ENCODE results near the gene TNKS2. TPM values are rescaled to one million over a fixed set of nuclear protein-coding genes. Genes with fewer than 3 reads are reported as not detected.

The TNKS2 gene
- polyA plus RNA-seq, 3 donors, result 20.7 to 25.4 (median 20.9) TPM

DNA sequence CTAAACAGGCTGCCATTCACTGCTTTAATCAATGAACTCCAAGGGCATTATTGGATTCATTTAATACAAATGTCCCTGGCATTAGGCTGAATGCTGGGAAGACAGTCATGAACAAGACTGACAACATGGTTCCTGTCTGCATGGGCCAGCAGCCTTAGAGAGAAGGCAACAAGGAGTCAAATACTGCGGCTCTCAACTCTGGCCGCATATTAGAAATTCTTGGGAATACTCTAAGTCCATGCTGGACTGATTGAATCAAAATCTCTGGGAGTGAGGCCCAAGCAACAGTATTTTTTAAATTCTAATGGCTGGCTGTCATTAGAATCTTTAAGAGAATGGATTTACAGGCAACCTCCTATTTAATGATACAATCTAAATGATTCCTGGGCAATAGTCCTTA lies 76.9 kb downstream of the TNKS2 start:
- Histone ChIP-seq H2AFZ (ENCODE audit: insufficient read depth, low read depth, low read length, poor library complexity, severe bottlenecking) (no peak overlapping the region), H3K9ac (ENCODE audit: insufficient read depth, low read length, poor library complexity, severe bottlenecking) (no peak overlapping the region), H4K20me1 (ENCODE audit: insufficient read depth, low read length) (no peaks in the 10 kb centered on the region), H3K36me3 (replicated peaks in 1 of 2; ENCODE audit: control insufficient read depth in 1 of 2, insufficient read depth in 2 of 2, low read length in 2 of 2) (no peaks in the 10 kb centered on the region), H3K4me2 (replicated peaks; ENCODE audit: extremely low read depth, low read length, poor library complexity, severe bottlenecking) (no peak overlapping the region), H3K4me1 (ENCODE audit: control insufficient read depth in 1 of 2, insufficient read depth in 2 of 2, low read length in 2 of 2) (no peaks in the 10 kb centered on the region), H3K27ac (ENCODE audit: low read depth in 1 of 2, low read length in 2 of 2) (no peak overlapping the region), H3K4me3 (replicated peaks in 1 of 3; ENCODE audit: low read depth in 2 of 3, low read length in 3 of 3) (no peak overlapping the region), H3K9me3 (replicated peaks in 1 of 2; ENCODE audit: control insufficient read depth in 1 of 2, insufficient read depth in 1 of 2, low read length in 2 of 2) (no peaks in the 10 kb centered on the region), H3K27me3 (ENCODE audit: control insufficient read depth in 2 of 2, insufficient read depth in 2 of 2, low read length in 2 of 2) (no peaks in the 10 kb centered on the region), H3K79me2 (ENCODE audit: insufficient read depth, low read length) (no peaks in the 10 kb centered on the region)
- Mint-ChIP-seq H3K27ac (no peak overlapping the region), H3K4me1 (no peaks in the 10 kb centered on the region), H3K9me3 (peaks cover 0 to 2% (median 0%) of the 10 kb centered on the region in 7 donors), H3K27me3 (ENCODE audit: low read depth in 3 of 3) (no peaks in the 10 kb centered on the region), H3K36me3 (no peaks in the 10 kb centered on the region), H3K4me3 (no peak overlapping the region)
- no peak for TF ChIP-seq CTCF (IDR thresholded peaks at IDR 0.05)
- intact Hi-C loops (cut with micrococcal nuclease), result no loop called here
- no peak for DNase-seq
- WGBS (ENCODE audit: insufficient coverage), result 100% methylated on average over 2 of the region's 2 CpGs

DNA sequence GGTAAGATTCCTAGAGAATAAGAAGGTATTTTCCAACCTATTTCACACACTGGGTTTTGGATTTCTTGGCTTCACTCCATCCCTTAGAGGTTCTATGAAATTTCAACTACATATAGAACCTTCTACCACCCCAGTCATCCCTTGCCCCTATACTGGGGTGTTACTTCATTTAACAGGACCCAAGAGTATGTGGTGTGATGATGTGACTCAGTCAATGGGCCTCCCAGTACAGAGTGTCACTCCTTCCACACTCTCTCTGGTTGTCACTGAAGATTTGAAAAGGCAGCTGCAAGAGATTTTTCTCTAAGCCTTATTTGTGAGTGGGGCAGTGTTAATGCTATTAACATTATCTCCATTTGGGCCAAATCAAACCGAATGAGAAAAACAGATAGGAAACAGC lies 77.6 kb downstream of the TNKS2 start:
- intact Hi-C loops (cut with micrococcal nuclease), result no loop called here
- Mint-ChIP-seq H3K4me1 (no peaks in the 10 kb centered on the region), H3K36me3 (no peaks in the 10 kb centered on the region), H3K27ac (no peak overlapping the region), H3K9me3 (peaks cover 0 to 2% (median 0%) of the 10 kb centered on the region in 7 donors), H3K4me3 (no peak overlapping the region), H3K27me3 (ENCODE audit: low read depth in 3 of 3) (no peaks in the 10 kb centered on the region)
- no peak overlapping the region for H3K4me3 ChIP-seq (replicated peaks in 1 of 3; ENCODE audit: low read depth in 2 of 3, low read length in 3 of 3)
- H3K4me2 ChIP-seq (replicated peaks; ENCODE audit: extremely low read depth, low read length, poor library complexity, severe bottlenecking), result no peak overlapping the region
- no peaks in the 10 kb centered on the region for H3K79me2 ChIP-seq (ENCODE audit: insufficient read depth, low read length)
- H3K4me1 ChIP-seq (ENCODE audit: control insufficient read depth in 1 of 2, insufficient read depth in 2 of 2, low read length in 2 of 2), result no peaks in the 10 kb centered on the region
- no peak for DNase-seq
- H3K9ac ChIP-seq (ENCODE audit: insufficient read depth, low read length, poor library complexity, severe bottlenecking), result no peak overlapping the region
- no CpG with 5 or more reads among the region's 1 CpG for WGBS (ENCODE audit: insufficient coverage)
- H3K36me3 ChIP-seq (replicated peaks in 1 of 2; ENCODE audit: control insufficient read depth in 1 of 2, insufficient read depth in 2 of 2, low read length in 2 of 2), result no peaks in the 10 kb centered on the region
- H3K27ac ChIP-seq (ENCODE audit: low read depth in 1 of 2, low read length in 2 of 2), result no peak overlapping the region
- no peaks in the 10 kb centered on the region for H3K27me3 ChIP-seq (ENCODE audit: control insufficient read depth in 2 of 2, insufficient read depth in 2 of 2, low read length in 2 of 2)
- H2AFZ ChIP-seq (ENCODE audit: insufficient read depth, low read depth, low read length, poor library complexity, severe bottlenecking), result no peak overlapping the region
- H4K20me1 ChIP-seq (ENCODE audit: insufficient read depth, low read length), result no peaks in the 10 kb centered on the region
- no peaks in the 10 kb centered on the region for H3K9me3 ChIP-seq (replicated peaks in 1 of 2; ENCODE audit: control insufficient read depth in 1 of 2, insufficient read depth in 1 of 2, low read length in 2 of 2)
- TF ChIP-seq CTCF (IDR thresholded peaks at IDR 0.05), result no peak
